GM18909 (cell line): Measurements from ENCODE around the gene ATP6V0D1.

Experiments
- ATAC-seq: cut with Tn5 transposase; IDR thresholded peaks from one replicate; pipeline ENCODE4 v1.9.1; 2021; ENCODE audit warnings: mild to moderate bottlenecking; ENCODE audit not compliant: unreplicated experiment, poor library complexity

ATP6V0D1 gene

DNA sequence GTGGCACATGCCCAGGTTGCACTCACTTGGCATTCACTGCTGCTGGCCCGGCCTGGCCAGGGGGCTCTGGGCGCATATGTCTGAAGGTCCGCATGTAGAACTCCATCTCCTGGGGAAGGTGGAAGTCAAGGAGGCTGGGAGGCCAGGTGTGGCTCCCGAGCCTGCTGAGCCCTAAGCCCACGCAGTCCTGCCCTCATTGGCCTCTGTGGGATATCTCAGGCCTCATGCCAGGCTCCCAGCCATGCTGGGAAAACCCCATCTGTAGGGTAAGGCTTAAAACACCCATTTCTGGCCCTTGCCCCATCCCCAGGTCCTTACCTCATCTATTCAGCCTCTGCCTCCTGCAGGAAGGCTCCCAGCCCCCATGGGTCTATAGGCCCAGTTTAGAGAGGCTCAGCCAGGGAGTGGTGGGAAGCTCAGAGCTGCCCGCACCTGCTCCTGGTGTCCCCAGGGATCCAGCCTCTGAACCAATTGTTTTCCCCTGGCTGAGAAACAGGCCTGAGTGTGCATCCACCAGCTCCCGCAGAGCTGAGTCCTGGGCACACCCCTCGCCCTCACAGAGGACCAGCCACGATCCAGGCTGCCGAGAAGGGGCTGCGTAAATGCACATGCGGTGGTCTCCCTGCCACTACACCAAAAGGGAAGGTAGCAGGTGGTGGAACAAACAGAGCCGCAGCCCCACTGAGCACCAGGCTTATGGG, 85.3 kb downstream of the ATP6V0D1 start:
- no peak for ATAC-seq

DNA sequence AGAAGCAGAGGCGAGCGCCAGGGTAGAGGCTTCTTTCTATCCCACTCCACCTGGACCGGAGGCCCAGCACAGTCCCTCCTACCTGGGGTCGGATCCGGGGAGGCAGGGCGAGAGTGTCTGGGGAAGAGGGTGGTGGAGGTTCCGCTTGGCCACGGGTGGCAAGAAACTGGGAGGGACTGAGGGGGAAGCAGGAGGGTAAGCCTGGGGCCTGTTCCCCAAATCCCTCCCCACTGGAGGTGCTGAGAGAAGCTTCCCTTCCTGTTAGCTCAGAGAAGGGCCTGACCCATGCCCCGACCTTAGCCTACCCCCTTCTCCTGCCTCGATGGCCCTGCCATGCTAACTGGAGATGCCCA, 85.9 kb downstream of the ATP6V0D1 start:
- no peak for ATAC-seq

DNA sequence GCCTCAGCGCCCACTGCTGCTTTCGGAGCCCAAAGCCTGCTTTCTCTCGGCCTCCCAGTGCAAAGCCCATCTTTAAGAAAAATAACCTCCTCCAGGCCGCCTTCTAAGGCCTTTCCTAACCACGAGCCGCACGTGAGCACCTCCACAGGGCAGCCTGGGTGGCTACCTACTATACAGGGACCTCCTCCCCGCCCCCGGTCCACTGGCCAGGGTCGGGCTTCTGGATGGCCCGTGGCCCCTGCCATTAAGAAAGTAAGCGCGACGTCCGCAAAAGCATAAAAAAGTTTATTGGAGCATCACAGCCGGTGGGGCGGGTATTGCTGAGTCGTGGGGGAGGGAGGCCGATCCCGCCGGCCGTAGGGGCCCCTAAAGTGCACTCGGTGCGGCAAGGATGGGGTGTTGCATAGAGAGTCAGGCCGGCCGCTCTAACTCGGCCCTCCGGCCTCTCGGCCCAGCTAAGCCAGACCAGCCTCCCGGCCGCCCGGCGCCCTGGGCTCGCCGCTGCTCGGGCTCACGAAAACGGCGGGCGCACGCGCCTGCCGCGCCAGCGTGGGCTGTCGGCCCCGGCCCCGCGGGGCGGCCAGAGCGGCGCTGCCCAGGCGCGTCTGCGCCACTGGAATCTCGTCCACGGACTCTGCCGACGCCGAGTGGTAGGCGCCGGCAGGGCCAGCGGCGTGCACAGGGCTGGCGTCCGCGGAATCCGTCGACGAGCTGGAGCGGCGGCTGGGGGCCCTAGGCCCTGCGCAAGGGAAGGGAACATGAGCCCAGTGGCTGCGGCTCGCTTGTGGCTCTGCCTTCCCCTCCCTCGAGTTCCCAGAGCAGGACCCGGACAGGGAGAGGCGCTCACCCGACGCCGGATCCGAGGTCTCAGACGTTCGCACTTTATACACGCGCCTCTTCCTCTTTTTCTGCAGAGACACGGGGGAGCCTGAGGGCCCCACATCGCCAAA, 86.5 kb downstream of the ATP6V0D1 start:
- no peak for ATAC-seq

DNA sequence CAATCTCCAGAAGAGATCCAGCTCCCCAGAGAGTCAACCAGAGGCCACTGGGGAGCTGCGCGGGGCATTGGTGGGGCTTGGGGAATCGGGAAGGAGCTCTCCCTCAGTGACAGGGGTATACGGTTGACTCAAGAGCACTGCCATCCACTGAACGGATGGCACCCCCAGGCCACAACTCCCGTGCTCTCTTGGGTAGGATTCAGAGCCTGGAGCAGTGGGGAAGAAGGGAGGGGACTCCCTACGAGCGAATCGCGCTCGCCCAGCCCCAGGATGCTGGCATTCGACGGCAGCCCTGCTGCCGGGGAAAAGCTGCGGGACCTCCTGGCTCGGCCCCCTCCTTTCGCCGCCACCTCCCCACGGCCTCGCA, 87.2 kb downstream of the ATP6V0D1 start:
- ATAC-seq, result no peak

DNA sequence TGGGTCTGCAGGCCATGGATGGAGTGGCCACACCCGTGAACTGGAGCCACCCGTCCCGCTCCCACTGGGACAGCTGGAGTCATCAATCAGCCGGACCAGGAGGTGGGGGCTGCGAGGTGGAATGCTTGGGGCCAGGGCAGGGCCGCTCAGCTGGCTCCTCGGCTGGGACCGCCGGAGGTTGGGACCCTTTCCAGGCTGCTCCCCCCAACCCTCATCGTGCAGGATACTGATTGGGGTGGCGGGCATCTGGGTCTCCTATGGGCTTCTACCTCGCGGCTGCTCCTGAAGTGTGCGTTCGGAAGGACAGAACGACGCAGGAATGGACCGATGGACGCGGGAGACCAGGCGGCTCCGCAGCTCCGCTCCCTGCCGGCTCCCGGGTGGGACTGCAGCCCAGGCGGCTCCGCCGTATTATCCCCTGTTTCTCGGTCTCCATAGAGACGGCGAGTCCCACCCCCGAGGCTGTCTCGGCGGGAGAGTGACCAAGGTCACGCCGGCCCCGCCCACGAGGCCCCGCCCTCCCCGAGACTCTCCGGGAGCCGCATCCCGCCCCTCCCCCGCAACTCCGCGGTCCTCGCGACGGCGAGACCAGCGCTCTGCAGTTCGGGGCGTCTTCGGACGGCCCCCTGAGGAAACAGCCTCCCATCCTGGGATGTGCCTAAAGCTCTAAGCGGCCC, 87.7 kb downstream of the ATP6V0D1 start, which contains the start of gene TPPP3:
Gene TPPP3, minus strand, starts transcription at position 388 of the 677 bp plus-strand sequence. CDS start 2,387 bp downstream, outside the sequence.
- no peak for ATAC-seq

DNA sequence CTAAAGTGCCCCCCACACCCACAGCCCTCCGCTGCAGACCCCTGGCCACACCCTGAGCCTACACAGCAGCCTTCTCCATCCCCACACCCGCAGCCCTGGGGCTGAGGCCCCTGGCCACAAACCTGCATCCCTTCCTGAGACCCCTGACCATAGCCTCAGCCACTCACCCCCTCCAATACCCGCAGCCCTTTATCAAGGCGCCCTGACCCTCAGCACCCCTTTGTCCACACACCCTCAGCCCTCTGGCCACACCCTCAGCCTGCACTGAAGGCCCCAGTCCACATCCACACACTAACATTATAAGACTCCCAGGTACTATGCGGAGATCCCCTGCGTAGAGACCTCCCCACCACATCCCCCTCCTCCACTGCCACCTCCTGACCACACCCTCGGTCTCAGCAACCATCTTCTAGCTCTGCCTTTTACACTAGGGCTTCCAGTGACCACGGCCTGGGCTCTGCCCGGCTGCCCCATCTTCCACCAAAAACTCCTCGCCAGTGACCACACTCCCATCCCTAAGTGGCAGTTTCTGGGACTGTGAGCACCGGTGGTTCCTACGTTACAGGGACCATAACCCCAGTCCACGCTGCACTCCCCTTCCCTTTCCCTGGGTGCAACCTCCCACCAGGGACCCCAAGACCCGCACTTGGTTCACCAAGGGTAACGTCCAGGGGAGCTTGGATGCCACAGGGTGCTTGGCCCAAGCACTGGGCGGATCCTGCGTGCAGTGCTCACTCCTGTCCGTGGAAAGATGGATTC, 88.5 kb downstream of the ATP6V0D1 start:
- ATAC-seq, result no peak

DNA sequence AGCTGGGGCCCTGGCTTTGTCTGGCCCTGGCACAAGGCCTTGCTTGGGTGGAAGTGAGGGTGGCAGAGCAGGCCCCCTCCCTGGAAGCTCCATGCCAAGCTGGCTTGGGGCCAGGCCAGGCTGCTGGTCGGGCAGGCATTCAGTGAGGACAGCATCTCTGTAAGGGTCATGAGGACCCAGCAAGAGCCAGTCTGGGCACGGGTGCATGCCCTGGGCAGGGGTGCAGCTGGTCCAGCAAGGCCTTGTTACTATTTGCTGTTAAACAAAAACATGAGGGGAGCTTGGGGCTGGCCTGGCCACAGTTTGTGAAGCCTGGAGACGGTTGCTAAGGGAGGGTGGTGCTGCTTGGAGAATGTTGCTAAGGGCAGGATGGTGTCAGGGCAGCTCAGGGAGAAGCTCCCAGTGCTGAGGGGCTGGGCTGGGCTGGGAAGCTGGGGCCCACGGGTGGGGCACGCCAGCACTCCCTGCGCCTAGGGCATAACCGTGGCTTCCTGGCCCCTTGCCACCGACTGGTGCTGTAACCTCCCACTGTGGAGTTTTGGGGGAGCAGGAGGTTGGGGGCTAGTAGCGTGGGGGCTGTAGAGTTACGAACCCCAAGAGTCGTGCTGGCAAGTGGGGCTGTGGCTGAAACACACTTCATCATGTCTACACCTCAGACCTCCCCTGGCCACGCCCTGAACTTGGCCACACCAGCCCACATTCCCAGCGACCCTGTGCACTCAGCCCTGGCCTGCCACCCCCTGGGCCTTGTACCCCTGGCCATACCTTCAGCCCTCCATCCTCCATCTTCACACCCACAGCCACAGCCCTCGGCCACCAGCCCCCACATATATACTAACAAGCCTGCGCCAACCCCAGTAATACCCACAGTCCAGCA, 89.3 kb downstream of the ATP6V0D1 start:
- no peak for ATAC-seq

DNA sequence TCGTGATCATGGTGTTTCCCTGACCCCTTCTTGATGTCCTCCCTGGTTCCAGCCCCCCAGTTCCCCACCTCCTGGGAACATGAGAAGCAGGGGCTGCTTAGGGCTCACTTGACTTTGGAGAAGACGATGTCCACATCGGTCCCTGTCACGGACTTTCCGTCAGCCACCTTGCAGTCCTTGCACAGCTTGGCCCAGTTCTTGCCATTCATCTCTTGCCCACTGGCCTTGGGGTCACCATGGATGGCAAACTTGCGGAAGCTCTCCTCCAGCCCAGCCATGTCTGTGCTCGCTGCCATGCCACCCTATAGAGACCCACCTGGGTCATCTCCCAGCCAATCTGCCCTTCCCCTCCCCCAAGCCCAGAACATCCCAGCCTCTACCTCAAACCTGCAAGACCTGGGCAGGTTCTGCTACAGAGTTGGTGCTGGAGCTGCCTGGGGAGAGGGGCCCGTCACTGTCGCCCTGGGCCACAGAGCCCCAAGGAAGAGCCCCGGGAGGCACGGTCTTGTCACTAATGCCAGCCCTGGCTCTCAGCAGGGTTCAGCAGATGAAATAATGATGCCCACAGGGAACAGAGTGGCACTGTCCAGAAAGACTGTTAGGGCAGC, 90.0 kb downstream of the ATP6V0D1 start:
- no peak for ATAC-seq

DNA sequence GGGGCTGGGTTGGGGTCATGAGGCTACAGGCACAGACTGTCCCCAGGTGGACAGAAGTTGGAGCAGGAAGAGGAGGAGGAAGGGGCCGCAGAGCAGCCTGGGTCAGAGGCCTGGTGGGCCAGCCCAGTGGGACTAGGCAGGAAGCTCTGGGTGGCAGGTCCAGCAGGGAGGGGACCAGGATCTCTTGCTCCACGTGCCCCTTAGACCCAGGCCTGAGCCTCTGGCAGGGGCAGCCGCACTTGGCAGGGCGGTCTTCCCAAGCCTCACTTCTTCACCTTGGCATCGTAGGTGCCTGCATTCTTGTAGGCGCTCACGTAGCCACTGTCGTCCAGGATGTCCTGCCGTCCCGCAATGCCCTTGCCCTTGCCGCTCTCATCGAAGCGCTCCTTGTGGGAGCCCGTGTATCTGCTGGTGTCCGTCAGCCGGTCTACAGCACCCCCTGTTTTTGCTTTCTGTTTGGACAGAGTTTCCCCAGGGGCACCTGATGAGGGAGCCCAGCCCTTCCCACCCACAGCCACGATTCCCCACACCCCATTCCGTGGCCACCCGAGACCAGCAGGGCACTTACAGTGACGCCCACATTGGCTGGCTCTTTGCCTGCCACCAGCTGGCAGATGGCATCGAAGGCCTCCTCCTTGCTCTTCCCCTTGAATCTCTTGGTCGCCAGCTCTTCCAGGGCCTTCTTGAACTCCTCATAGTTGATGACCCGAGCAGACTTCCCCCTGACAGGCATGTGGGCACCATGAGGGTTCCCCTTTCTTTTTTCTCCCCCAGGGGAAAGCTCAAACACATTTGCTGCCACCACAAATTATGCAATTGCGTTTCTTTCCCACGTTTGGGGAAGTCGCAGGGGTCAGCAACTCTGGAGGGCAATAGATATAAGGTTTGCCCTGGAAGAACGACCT, 90.8 kb downstream of the ATP6V0D1 start:
- no peak for ATAC-seq

DNA sequence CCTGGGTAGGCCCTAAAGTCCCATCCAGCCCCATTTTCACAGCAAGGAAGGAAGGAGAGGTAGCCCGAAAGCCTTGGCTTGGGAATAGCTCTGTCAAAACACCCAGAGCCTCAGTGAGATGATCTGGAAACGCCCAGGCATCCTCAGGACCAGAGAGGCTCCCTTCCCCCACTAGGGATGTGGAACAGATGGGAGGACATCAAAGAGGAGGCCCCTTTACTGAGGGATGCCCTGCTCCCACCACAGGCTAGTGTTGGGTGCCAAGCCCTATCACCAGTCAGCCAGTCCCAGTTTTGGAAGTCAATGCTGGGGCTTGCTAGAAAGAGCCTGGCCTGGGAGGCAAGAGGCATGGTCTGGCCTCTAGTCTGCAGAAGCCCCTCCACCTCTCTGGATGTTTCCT, 92.4 kb downstream of the ATP6V0D1 start:
- no peak for ATAC-seq

DNA sequence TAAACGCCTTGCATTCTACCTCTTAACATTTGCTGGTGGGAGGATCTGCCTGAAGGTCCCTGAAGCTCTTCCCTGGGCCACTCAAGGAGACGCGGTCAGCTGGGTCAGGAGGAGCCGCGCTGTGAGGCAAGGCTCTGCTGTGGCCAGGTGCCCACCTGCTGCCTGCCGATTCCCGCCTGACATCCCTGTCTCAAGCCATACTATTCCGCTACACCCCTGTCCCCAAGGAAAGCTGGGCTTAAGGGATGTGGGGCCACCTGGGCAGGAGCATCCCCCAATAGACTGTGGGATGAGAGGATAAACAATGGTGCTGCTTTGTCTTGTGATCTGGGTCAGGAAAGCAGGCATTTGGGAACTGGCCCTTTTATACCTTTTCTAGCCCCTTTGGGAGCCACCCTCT, 92.8 kb downstream of the ATP6V0D1 start:
- ATAC-seq, result no peak
